Ishikawa (cell line): ENCODE results near the gene PIWIL4.

ENCODE experiments used
- CEBPB ChIP-seq: IDR thresholded peaks from 2 replicates; pipeline ENCODE4 v1.6.1; 2012
- CREB1 ChIP-seq: IDR thresholded peaks from 2 replicates; pipeline ENCODE4 v1.6.1; 2012; ENCODE audit warnings: low read depth
- EGR1 ChIP-seq: IDR thresholded peaks from 2 replicates; pipeline ENCODE4 v1.6.1; 2012
- EP300 ChIP-seq: IDR thresholded peaks from 2 replicates; pipeline ENCODE4 v1.6.1; 2012; ENCODE audit warnings: borderline replicate concordance
- FOXM1 ChIP-seq: IDR thresholded peaks from 2 replicates; pipeline ENCODE4 v1.6.1; 2012; ENCODE audit warnings: low read depth, borderline replicate concordance
- NFIC ChIP-seq: IDR thresholded peaks from 2 replicates; pipeline ENCODE4 v1.6.1; 2012
- RAD21 ChIP-seq: IDR thresholded peaks from 2 replicates; pipeline ENCODE4 v1.6.1; 2012; ENCODE audit warnings: low read depth
- TAF1 ChIP-seq: IDR thresholded peaks from 2 replicates; pipeline ENCODE4 v1.6.1; 2012; ENCODE audit warnings: low read depth, mild to moderate bottlenecking
- TCF12 ChIP-seq: IDR thresholded peaks from 2 replicates; pipeline ENCODE4 v1.6.1; 2012; ENCODE audit warnings: low read depth
- TEAD4 ChIP-seq: IDR thresholded peaks from 2 replicates; pipeline ENCODE4 v1.6.1; 2012
- YY1 ChIP-seq: IDR thresholded peaks from 2 replicates; pipeline ENCODE4 v1.6.1; 2012; ENCODE audit warnings: low read depth
- ZBTB7A ChIP-seq: IDR thresholded peaks from 2 replicates; pipeline ENCODE4 v1.6.1; 2012; ENCODE audit warnings: low read depth
- TF ChIP-seq, protein P1 (sequence below): IDR thresholded peaks from 2 replicates; pipeline ENCODE4 v1.6.1; 2012
- TF ChIP-seq, protein P2 (sequence below): IDR thresholded peaks from 2 replicates; pipeline ENCODE4 v1.6.1; 2012; ENCODE audit warnings: low read depth, mild to moderate bottlenecking
- TF ChIP-seq, protein P3 (sequence below): IDR thresholded peaks from 2 replicates; pipeline ENCODE4 v1.6.1; 2012

PIWIL4 gene

DNA sequence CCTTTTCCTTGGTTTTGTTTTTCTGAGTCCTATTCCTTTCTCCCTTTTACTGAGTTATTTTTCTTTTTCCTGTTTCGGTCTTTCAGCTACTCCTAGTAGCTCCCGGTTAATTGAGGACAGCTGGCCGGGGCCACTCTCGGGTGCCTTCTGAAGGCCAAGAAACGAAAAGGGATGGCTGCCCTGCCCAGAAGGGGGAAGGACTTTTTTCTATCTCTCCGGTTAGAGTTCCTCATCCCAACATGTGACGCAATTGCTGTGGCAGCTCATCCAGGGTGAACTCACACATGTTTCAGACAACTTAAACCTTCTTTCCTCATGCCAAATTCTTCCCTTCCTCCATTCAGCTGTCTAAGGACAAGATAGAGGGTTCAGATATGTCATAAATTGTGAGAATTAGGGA, 83.6 kb downstream of the PIWIL4 start:
- no peak for TF ChIP-seq TAF1
- TF ChIP-seq EP300, result no peak
- TF ChIP-seq, protein P1, sequence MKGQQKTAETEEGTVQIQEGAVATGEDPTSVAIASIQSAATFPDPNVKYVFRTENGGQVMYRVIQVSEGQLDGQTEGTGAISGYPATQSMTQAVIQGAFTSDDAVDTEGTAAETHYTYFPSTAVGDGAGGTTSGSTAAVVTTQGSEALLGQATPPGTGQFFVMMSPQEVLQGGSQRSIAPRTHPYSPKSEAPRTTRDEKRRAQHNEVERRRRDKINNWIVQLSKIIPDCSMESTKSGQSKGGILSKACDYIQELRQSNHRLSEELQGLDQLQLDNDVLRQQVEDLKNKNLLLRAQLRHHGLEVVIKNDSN, result no peak
- TF ChIP-seq CEBPB, result no peak

DNA sequence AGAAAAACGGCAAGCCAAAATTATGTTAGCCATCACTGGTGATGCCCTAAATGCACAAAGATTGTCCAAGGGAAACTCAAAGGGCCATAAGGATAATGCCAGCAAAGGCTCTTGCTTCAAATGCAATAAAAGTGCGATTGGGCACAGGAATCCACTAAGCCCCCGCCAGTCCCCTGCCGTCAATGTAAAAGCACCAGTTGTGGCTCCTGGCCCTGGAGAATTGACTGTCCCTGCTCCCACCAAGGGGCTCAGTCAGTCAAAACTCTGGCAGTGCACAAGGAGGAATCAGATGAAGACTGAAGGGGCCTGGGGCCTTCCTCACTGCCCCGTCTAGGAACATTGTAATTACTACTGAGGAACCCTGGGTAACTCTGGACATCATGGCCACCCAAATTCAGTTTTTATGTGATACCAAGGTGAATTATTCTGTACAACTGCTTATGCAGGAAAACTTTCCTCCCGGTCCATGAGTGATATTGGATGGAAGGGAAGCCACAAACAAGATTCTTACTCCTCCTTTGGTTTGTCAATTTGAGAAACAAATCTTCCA, 85.6 kb downstream of the PIWIL4 start:
- TF ChIP-seq EGR1 (no peak), EP300 (no peak), TAF1 (no peak)

DNA sequence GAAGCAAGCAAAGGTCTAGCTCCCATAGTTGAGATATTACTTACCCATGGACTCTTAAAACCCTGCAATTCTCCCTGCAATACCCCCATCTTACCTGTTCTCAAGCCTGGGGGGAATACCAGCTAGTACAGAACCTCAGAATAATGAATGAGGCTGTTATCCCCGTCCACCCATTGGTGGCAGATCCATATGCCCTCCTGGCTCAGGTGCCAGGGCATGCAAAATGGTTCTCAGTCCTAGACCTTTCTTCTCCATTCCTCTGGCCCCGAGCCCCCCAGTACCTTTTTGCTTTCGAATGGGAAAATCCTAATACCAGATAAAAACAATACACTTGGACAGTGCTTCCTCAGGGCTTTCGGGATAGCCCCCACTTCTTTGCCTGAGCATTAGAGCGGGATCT, 86.4 kb downstream of the PIWIL4 start:
- TF ChIP-seq, protein P1, result no peak
- TF ChIP-seq TEAD4, result no peak
- TF ChIP-seq FOXM1, result no peak
- no peak for TF ChIP-seq TCF12
- no peak for TF ChIP-seq NFIC
- no peak for TF ChIP-seq ZBTB7A
- no peak for TF ChIP-seq YY1
- no peak for TF ChIP-seq CEBPB
- no peak for TF ChIP-seq RAD21
- no peak for TF ChIP-seq CREB1
- no peak for TF ChIP-seq TAF1
- no peak for TF ChIP-seq EGR1
- TF ChIP-seq, protein P2, sequence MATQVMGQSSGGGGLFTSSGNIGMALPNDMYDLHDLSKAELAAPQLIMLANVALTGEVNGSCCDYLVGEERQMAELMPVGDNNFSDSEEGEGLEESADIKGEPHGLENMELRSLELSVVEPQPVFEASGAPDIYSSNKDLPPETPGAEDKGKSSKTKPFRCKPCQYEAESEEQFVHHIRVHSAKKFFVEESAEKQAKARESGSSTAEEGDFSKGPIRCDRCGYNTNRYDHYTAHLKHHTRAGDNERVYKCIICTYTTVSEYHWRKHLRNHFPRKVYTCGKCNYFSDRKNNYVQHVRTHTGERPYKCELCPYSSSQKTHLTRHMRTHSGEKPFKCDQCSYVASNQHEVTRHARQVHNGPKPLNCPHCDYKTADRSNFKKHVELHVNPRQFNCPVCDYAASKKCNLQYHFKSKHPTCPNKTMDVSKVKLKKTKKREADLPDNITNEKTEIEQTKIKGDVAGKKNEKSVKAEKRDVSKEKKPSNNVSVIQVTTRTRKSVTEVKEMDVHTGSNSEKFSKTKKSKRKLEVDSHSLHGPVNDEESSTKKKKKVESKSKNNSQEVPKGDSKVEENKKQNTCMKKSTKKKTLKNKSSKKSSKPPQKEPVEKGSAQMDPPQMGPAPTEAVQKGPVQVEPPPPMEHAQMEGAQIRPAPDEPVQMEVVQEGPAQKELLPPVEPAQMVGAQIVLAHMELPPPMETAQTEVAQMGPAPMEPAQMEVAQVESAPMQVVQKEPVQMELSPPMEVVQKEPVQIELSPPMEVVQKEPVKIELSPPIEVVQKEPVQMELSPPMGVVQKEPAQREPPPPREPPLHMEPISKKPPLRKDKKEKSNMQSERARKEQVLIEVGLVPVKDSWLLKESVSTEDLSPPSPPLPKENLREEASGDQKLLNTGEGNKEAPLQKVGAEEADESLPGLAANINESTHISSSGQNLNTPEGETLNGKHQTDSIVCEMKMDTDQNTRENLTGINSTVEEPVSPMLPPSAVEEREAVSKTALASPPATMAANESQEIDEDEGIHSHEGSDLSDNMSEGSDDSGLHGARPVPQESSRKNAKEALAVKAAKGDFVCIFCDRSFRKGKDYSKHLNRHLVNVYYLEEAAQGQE, result no peak
- TF ChIP-seq EP300, result no peak
- TF ChIP-seq, protein P3, sequence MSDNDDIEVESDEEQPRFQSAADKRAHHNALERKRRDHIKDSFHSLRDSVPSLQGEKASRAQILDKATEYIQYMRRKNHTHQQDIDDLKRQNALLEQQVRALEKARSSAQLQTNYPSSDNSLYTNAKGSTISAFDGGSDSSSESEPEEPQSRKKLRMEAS, result no peak

DNA sequence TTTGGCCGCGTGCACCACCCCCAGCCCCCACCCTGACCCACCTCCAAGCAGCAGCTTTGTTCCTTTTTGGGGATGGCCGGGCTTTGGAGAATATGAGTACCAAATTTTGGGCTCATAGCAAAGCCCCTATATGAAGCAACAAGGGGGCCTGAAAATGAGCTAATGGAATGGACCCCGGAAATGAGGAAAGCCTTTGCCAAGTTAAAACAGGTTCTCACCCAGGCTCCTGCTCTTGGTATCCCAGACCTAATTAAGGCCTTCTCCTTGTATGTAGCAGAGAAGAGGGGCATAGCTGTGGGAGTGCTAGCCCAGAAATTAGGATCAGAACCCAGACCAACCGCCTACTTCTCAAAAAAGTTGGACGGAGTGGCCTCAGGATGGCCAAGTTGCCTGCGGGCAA, 87.0 kb downstream of the PIWIL4 start:
- TF ChIP-seq NFIC (no peak), EGR1 (no peak), EP300 (no peak), CREB1 (no peak), YY1 (no peak), TEAD4 (no peak), TAF1 (no peak), CEBPB (no peak)
- TF ChIP-seq, protein P2, result no peak
- TF ChIP-seq, protein P3, result no peak
- TF ChIP-seq, protein P1, result no peak

DNA sequence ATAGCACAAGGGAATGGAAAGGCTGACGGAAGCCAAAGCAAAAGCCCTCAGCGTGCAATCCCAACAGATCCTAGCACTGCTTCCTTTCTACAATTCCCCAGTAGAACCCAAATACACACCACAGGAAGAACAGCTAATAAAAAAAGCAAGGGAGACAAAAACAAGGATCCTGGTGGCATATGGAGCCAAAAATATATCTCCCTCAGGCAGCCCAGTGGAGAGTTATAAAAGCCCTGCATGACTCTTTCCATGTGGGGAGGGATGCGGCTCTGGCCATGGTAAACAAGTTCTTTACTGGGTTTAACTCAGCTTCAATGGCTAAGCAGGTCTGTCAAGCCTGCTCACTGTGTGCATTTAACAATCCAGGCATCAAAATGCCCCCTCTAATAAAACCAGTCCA, 88.1 kb downstream of the PIWIL4 start:
- TF ChIP-seq EGR1 (no peak), ZBTB7A (no peak), EP300 (no peak), TAF1 (no peak), TEAD4 (no peak), CEBPB (no peak), TCF12 (no peak), YY1 (no peak), RAD21 (no peak), CREB1 (no peak), FOXM1 (no peak)
- TF ChIP-seq, protein P3, result no peak
- TF ChIP-seq, protein P1, result no peak
- TF ChIP-seq, protein P2, result no peak
